MCF 10A (cell line): Measurements from ENCODE around the gene SRSF2. TPM values are rescaled to one million over a fixed set of nuclear protein-coding genes. Genes with fewer than 3 reads are reported as not detected.

ENCODE experiments used
- BruUV-seq: library from RNA; stranded (reverse); fragments of 400-500 nt; replicated peaks from 2 replicates; lab custom pipeline; 2021; lab: Mats Ljungman, UMichigan
- CTCF ChIA-PET: fragments of 300-600 bp; sonication (Branson Sonifier 250); formaldehyde crosslinking; extraction: SDS; loops from one replicate; lab custom pipeline; 2021; ENCODE audit warnings: antibody characterized with exemption, inconsistent platforms; lab: Yijun Ruan, JAX
- POLR2A ChIA-PET: fragments of 300-600, 350-650 bp; sonication (Branson Sonifier 250); formaldehyde crosslinking; extraction: SDS; loops from one replicate; lab custom pipeline; 2020; ENCODE audit warnings: antibody characterized with exemption, inconsistent platforms; lab: Yijun Ruan, JAX
- DNase-seq: peaks from one replicate; pipeline ENCODE4 v3.0.0-alpha.2; 2018; ENCODE audit not compliant: unreplicated experiment
- H3K27ac Mint-ChIP-seq: one replicate; pipeline ENCODE4 v1.8.0; 2022; ENCODE audit warnings: mild to moderate bottlenecking, low read depth, mixed read lengths; ENCODE audit not compliant: unreplicated experiment
- H3K27me3 Mint-ChIP-seq: one replicate; pipeline ENCODE4 v1.8.0; 2022; ENCODE audit warnings: mixed read lengths; ENCODE audit not compliant: insufficient read depth, unreplicated experiment
- H3K36me3 Mint-ChIP-seq: one replicate; pipeline ENCODE4 v1.8.0; 2022; ENCODE audit warnings: mild to moderate bottlenecking, moderate library complexity, mixed read lengths; ENCODE audit not compliant: insufficient read depth, unreplicated experiment
- H3K4me1 Mint-ChIP-seq: one replicate; pipeline ENCODE4 v1.8.0; 2022; ENCODE audit warnings: mixed read lengths; ENCODE audit not compliant: insufficient read depth, unreplicated experiment
- H3K4me3 Mint-ChIP-seq: one replicate; pipeline ENCODE4 v1.8.0; 2022; ENCODE audit warnings: mild to moderate bottlenecking, moderate library complexity, mixed read lengths; ENCODE audit not compliant: unreplicated experiment
- H3K9me3 Mint-ChIP-seq: one replicate; pipeline ENCODE4 v1.8.0; 2022; ENCODE audit warnings: mixed read lengths; ENCODE audit not compliant: unreplicated experiment
- intact Hi-C: fragments of 100-400 bp; cut with micrococcal nuclease; formaldehyde crosslinking; loops from 2 replicates; pipeline ENCODE4 v1.14.1; 2022
- total RNA-seq: library from RNA; stranded (reverse); gene quantifications from 2 replicates; pipeline ENCODE4 v1.2.3, GENCODE V29; 2022
- TF ChIP-seq, protein P1 (sequence below): fragments of 200-600 bp; IDR thresholded peaks from one replicate; pipeline ENCODE4 v1.8.0; 2022; ENCODE audit warnings: antibody characterized with exemption, mild to moderate bottlenecking; ENCODE audit not compliant: unreplicated experiment

The SRSF2 gene
- total RNA-seq, 1 experiment from 2014 or later = 168 TPM

DNA sequence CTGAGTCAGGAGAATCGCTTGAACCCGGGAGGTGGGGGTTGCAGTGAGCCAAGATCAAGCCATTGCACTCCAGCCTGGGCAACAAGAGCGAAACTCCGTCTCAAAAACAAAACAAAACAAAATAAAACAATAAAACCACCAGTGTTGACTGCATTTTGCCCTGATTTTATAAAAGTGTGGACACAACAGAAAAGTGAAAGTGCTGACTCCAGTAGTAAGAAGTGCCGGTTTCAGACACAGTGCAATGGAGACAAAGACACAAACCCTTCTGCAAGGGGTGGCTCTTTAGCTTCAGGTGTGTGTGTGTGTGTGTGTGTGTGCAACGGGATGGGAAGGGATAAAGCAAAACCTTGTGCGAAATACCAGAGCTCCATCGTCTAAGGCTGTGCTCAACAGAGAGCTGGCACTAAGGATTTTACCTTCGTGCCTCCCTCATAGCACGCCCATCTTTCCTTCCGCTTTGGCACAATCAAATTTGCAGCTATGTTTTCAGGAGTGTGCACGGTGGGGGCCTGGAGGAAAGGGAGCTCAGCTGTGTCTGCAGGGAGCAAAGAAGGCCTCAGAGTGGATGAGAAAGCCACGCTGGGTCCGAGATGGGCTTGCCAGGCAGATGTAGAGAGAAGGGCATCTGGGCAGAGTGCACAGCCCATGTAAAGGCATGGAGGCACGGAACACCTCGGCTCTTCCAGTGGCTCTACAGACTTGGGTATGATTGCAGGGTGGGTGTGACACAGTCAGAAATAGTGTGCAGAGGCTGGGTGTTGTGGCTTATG lies 41.9 kb downstream of the SRSF2 start:
- TF ChIP-seq, protein P1, sequence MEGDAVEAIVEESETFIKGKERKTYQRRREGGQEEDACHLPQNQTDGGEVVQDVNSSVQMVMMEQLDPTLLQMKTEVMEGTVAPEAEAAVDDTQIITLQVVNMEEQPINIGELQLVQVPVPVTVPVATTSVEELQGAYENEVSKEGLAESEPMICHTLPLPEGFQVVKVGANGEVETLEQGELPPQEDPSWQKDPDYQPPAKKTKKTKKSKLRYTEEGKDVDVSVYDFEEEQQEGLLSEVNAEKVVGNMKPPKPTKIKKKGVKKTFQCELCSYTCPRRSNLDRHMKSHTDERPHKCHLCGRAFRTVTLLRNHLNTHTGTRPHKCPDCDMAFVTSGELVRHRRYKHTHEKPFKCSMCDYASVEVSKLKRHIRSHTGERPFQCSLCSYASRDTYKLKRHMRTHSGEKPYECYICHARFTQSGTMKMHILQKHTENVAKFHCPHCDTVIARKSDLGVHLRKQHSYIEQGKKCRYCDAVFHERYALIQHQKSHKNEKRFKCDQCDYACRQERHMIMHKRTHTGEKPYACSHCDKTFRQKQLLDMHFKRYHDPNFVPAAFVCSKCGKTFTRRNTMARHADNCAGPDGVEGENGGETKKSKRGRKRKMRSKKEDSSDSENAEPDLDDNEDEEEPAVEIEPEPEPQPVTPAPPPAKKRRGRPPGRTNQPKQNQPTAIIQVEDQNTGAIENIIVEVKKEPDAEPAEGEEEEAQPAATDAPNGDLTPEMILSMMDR = no peak
- ChIA-PET CTCF (interaction anchor here (1.2 kb wide), 1 partner anchor 15 kb away, joined by 4 read pairs; no protein-coding TSS in a partner anchor), POLR2A (interaction anchor here (0.6 kb wide), 1 partner anchor 18 kb away, joined by 3 read pairs; no protein-coding TSS in a partner anchor)
- Mint-ChIP-seq H3K27ac (no peak overlapping the region), H3K36me3 (no peaks in the 10 kb centered on the region), H3K27me3 (no peaks in the 10 kb centered on the region), H3K4me1 (no peaks in the 10 kb centered on the region), H3K9me3 (no peaks in the 10 kb centered on the region), H3K4me3 (no peak overlapping the region)
- no peak for DNase-seq
- BruUV-seq = no TSS peak
- intact Hi-C loops = no loop called here

DNA sequence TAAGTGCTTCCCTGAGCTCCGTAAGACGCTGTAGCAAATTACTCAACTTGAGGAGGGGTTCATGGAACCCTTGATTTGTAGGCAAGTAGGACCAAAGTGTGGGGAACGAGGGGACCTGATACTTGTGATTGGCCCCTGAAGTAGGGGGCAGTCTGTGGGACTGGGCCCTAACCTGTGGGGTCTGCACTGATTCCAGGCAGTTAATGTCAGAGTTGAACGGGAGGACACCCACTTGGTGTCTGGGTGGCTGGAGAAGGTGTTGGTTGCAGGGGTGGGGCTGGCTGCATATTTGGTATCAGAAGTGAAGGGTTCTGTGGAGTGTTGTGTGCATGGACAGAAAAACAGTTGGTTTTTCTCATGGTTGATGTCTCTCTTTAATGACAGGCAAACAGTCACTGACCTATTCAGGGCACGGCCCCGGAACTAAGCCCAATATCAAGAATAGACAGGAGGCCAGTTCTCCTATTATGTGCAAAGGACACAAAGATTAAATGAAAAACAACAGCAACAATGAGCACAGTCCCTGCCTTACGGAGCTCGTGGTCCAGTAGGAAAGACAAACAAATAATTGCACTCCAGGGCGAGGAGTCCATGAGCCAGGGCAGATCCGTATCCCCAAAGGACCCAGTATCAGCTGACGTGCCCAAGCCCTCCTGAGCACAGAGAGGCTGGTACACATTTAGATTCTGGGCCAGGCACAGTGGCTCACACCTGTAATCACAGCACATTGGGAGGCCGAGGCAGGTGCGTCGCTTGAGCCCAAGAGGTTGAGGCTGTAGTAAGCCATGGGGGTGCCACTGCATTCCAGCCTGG lies 45.5 kb downstream of the SRSF2 start:
- DNase-seq = no peak
- ChIA-PET CTCF (interaction anchor here (0.7 to 1.6 kb wide), 6 partner anchors 9 to 395 kb away, joined by 3 to 5 read pairs (median 3); no protein-coding TSS in a partner anchor), POLR2A (interaction anchor here (0.8 to 1.0 kb wide), 2 partner anchors 18 to 20 kb away, joined by 3 to 5 read pairs; no protein-coding TSS in a partner anchor)
- intact Hi-C loops = no loop called here
- Mint-ChIP-seq H3K27me3 (peaks cover 9% of the 10 kb centered on the region), H3K4me3 (no peak overlapping the region), H3K4me1 (peaks cover 8% of the 10 kb centered on the region), H3K9me3 (no peaks in the 10 kb centered on the region), H3K27ac (no peak overlapping the region), H3K36me3 (peaks cover 6% of the 10 kb centered on the region)
- TF ChIP-seq, protein P1 = no peak
- BruUV-seq = no TSS peak

DNA sequence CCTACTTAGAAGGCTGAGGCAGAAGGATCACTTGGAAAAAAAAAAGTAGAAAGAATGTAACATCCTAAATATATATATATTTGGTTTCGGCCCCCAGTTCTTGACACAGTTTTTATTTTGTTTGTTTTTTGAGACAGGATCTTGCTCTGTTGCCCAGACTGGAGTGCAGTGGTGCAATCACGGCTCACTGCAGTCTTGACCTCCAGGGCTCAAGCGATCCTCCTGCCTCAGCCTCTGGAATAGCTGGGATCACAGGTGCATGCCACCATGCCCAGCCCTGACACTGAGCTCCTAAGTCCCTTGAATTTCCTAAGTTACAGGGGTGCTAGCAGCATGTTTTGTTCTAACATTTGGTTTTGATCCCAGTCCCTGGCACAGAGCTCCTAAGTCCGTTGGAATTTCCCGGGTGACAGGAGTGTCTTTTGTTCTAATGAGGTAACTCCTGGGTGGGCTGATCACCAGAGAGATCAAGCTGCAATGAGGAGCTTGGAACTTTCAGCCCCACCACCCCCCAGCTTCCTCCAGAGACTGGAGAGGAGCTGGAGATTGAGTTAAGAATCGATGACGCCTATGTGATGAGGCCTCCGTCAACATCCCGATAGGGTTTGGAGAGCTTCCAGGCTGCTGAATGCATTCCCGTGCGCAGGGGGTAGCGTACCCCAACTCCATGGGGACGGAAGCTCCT lies 46.4 kb downstream of the SRSF2 start:
- H3K27ac Mint-ChIP-seq = no peak overlapping the region
- peaks cover 8% of the 10 kb centered on the region for H3K4me1 Mint-ChIP-seq
- BruUV-seq = no TSS peak
- no peak overlapping the region for H3K4me3 Mint-ChIP-seq
- intact Hi-C loops = no loop called here
- no peaks in the 10 kb centered on the region for H3K9me3 Mint-ChIP-seq
- peaks cover 9% of the 10 kb centered on the region for H3K27me3 Mint-ChIP-seq
- TF ChIP-seq, protein P1 = no peak
- ChIA-PET POLR2A (interaction anchor here (0.8 to 1.0 kb wide), 2 partner anchors 19 kb away, joined by 3 to 5 read pairs; no protein-coding TSS in a partner anchor), CTCF (interaction anchor here (0.7 to 1.6 kb wide), 4 partner anchors 8 to 396 kb away, joined by 3 to 5 read pairs (median 3); no protein-coding TSS in a partner anchor)
- H3K36me3 Mint-ChIP-seq = peaks cover 6% of the 10 kb centered on the region
- no peak for DNase-seq
